SW480 (cell line): ENCODE results near the gene C10orf95.
A peak's percentile ranks its signal among the peaks of the same experiment; 100 is the strongest.
"Not testable (repeated sequence)": the region's sequence is repeated elsewhere in the genome, so short reads cannot be mapped to it uniquely, and the experiment has no call there.

Source experiments
- DNase-seq: peaks from one replicate; pipeline ENCODE4 v3.0.0-alpha.2; 2016; ENCODE audit warnings: low spot score

Gene C10orf95

GRCh38 chr10:102465466-102465865 lies 14.1 kb upstream of the C10orf95 start:
- DNase-seq: no peak

- DNase-seq: no peak
These were observed 12.6 kb upstream of the C10orf95 start for GRCh38 chr10:102463983-102464382.

- no peak for DNase-seq
These were observed 11.2 kb upstream of the C10orf95 start for GRCh38 chr10:102462512-102463054.

- DNase-seq: peak; percentile 87
These were observed 10.1 kb upstream of the C10orf95 start for GRCh38 chr10:102461187-102462054.

GRCh38 chr10:102460836-102461186 lies 9.5 kb upstream of the C10orf95 start:
- no peak for DNase-seq

GRCh38 chr10:102458656-102459055 lies 7.3 kb upstream of the C10orf95 start:
- no peak for DNase-seq

- DNase-seq: no peak
These were observed 6.3 kb upstream of the C10orf95 start for GRCh38 chr10:102457591-102458150.

- DNase-seq: peak; percentile 44
These were observed 4.6 kb upstream of the C10orf95 start for GRCh38 chr10:102455893-102456471.

- DNase-seq: not testable (repeated sequence)
These were observed 3.5 kb upstream of the C10orf95 start for GRCh38 chr10:102454662-102455487.

GRCh38 chr10:102453502-102453901 lies 2.2 kb upstream of the C10orf95 start:
- DNase-seq: no peak

GRCh38 chr10:102452672-102453340 lies 1.5 kb upstream of the C10orf95 start:
- peak; percentile 67 for DNase-seq

GRCh38 chr10:102450374-102451104 lies 804 bp downstream of the C10orf95 start:
- DNase-seq: peak; percentile 89

- no peak for DNase-seq
These were observed 1.3 kb downstream of the C10orf95 start for GRCh38 chr10:102450124-102450373.

GRCh38 chr10:102449321-102450123 lies 1.8 kb downstream of the C10orf95 start:
- DNase-seq: peak; percentile 83

- no peak for DNase-seq
These were observed 6.5 kb downstream of the C10orf95 start for GRCh38 chr10:102444851-102445250.

- DNase-seq: no peak
These were observed 13.0 kb downstream of the C10orf95 start for GRCh38 chr10:102438374-102438773.

- no peak for DNase-seq
These were observed 13.8 kb downstream of the C10orf95 start for GRCh38 chr10:102437515-102437914.

- DNase-seq: no peak
These were observed 15.0 kb downstream of the C10orf95 start for GRCh38 chr10:102436312-102436711.

GRCh38 chr10:102435529-102436233 lies 15.7 kb downstream of the C10orf95 start:
- DNase-seq: no peak

- no peak for DNase-seq
These were observed 16.2 kb downstream of the C10orf95 start for GRCh38 chr10:102435133-102435497.
